BLaER1 (cell line): ENCODE results near the gene DNAH12.
"Not testable (repeated sequence)": the region's sequence is repeated elsewhere in the genome, so short reads cannot be mapped to it uniquely, and the experiment has no call there.

Experiments used
- H3K27ac ChIP-seq: shearing (Covaris generic); formaldehyde crosslinking; 2 replicates; pipeline ENCODE4 v1.8.1; 2022
- H3K27me3 ChIP-seq: shearing (Covaris generic); formaldehyde crosslinking; 2 replicates; pipeline ENCODE4 v1.8.1; 2022
- H3K36me3 ChIP-seq: shearing (Covaris generic); formaldehyde crosslinking; 2 replicates; pipeline ENCODE4 v1.8.1; 2022
- H3K4me1 ChIP-seq: shearing (Covaris generic); formaldehyde crosslinking; 2 replicates; pipeline ENCODE4 v1.8.1; 2022
- H3K4me2 ChIP-seq: shearing (Covaris generic); formaldehyde crosslinking; 2 replicates; pipeline ENCODE4 v1.8.1; 2022
- H3K4me3 ChIP-seq: shearing (Covaris generic); formaldehyde crosslinking; 2 replicates; pipeline ENCODE4 v1.8.1; 2022
- H3K9ac ChIP-seq: shearing (Covaris generic); formaldehyde crosslinking; 2 replicates; pipeline ENCODE4 v1.8.1; 2022
- H3K9me3 ChIP-seq: shearing (Covaris generic); formaldehyde crosslinking; 2 replicates; pipeline ENCODE4 v1.8.1; 2022
- H4K20me1 ChIP-seq: shearing (Covaris generic); formaldehyde crosslinking; 2 replicates; pipeline ENCODE4 v1.8.1; 2022
- Cebpa-rat ChIP-seq: shearing (Covaris generic); IDR thresholded peaks from 2 replicates; pipeline ENCODE4 v1.8.1; 2022

DNAH12 gene

DNA sequence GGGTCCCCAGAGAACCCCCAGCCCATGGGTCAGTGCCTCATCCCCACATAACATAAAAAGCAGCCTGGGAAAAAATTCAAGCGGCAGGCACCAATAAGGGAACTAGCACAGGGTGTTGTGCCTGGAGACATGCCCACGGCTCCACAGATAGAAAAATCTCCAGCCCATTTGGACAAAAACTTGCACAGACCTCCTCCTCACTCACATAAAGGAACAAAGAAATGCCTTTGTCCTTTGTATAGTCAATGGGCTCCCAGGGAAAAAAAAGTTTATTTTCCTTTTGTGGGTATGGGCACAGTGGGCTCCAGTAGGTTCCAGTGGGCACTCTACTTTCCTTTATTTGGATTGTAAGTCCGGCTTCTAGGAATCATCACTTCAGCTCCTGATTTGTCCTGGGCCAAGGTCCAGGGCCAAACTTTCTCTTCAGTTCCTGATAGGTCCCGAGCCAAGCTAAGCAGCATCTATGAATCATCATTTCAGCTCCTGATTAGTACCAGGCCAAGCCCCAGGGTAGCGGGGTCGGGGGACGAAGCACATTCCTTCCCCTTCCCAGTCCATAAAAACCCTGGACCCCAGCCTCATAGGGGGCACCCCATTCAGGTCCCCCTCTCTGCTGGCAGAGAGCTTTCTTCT, 1.6 kb upstream of the DNAH12 start:
- Histone ChIP-seq H3K27ac (no peak overlapping the region), H3K4me2 (no peak overlapping the region), H3K4me1 (no peaks in the 10 kb centered on the region), H4K20me1 (no peaks in the 10 kb centered on the region), H3K4me3 (no peak overlapping the region), H3K9me3 (no peaks in the 10 kb centered on the region), H3K36me3 (no peaks in the 10 kb centered on the region), H3K9ac (no peak overlapping the region), H3K27me3 (no peaks in the 10 kb centered on the region)
- TF ChIP-seq Cebpa-rat = no peak

DNA sequence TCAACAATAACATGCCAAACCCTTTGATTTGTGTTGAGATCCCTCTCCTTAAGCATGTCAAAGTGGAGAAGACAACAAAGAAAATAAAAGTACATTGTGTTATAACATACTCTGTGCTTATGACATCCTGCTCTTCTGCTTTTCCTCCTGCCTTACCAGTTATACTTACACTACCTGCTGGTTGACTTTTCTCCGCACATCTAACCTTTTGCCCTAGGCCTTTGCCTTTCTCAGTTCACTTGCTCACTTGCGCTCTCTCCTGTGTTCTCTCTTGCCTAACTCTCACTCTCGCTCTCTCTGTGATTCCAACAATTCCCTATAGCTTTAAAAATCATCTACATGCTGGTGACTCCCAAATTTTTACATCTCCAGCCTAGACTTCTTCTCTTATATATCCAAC, 5.7 kb downstream of the DNAH12 start:
- Histone ChIP-seq H3K4me3 (no peak overlapping the region), H3K9ac (no peak overlapping the region), H3K4me2 (no peak overlapping the region), H3K27me3 (no peaks in the 10 kb centered on the region), H3K4me1 (no peaks in the 10 kb centered on the region), H3K27ac (no peak overlapping the region), H4K20me1 (no peaks in the 10 kb centered on the region), H3K9me3 (no peaks in the 10 kb centered on the region), H3K36me3 (no peaks in the 10 kb centered on the region)
- TF ChIP-seq Cebpa-rat = no peak

DNA sequence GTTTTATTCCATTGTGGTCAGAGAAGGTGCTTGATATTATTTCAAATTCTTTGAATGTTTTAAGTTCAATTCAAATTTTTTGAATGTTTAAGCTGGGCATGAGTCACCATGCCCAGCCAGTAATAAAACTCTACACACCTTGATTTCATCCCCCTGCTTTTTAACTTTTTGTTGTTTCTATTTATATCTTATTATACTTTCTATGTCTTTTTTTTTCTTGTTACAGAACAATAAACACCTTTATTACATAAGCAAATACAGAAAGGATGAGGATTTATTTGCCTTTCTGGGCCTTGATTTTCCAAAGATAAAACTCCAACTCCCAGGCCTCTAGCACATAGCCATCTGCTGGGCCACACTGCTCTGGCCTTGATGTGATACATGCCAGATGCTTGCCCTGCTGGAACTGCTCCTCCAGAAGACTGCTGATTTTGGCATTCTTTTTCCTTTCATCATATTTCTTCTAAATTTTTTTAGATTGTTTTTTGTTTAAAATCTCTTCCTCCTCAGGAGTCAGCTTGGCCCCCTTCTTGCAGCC, 14.0 kb downstream of the DNAH12 start:
- Histone ChIP-seq H3K4me3 (no peak overlapping the region), H3K36me3 (no peaks in the 10 kb centered on the region), H3K4me1 (no peaks in the 10 kb centered on the region), H4K20me1 (no peaks in the 10 kb centered on the region), H3K9ac (no peak overlapping the region), H3K27me3 (no peaks in the 10 kb centered on the region), H3K4me2 (no peak overlapping the region), H3K9me3 (no peaks in the 10 kb centered on the region), H3K27ac (no peak overlapping the region)
- no peak for TF ChIP-seq Cebpa-rat

DNA sequence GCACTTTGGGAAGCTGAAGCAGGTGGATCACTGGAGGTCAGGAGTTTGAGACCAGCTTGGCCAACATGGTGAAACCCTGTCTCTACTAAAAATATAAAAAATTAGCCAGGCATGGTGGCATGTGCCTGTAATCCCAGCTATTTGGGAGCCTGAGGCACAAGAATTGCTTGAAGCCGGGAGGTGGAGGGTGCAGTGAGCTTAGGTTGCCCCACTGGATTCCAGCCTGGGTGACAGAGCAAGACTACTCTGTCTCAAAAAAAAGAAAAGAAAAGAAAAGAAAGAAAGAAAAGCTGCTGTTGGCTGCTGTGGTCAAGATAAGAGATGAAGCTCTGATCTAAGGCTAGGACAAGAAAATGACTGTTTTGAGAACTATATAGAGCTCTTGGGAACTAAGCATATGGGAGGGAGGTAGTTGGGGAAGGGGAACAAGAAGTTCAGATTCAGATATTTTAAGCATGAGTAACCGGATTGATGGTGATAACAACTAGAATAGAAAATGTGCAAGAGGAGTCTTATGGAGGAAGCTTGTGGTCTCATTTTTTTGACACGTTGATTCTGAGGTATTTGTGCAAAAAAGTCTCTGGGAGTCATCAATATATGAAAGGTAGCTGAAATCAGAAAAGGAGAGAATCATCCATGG, 25.7 kb downstream of the DNAH12 start:
- no peaks in the 10 kb centered on the region for H3K36me3 ChIP-seq
- no peak overlapping the region for H3K4me3 ChIP-seq
- peaks cover 25% of the 10 kb centered on the region for H3K4me1 ChIP-seq
- TF ChIP-seq Cebpa-rat = no peak
- no peak overlapping the region for H3K9ac ChIP-seq
- H3K27ac ChIP-seq = no peak overlapping the region
- peak overlapping the region; percentile 6 for H3K4me2 ChIP-seq
- H3K27me3 ChIP-seq = no peaks in the 10 kb centered on the region
- peaks cover 6% of the 10 kb centered on the region; the same call in 1 of the 2 replicates for H3K9me3 ChIP-seq
- no peaks in the 10 kb centered on the region for H4K20me1 ChIP-seq

DNA sequence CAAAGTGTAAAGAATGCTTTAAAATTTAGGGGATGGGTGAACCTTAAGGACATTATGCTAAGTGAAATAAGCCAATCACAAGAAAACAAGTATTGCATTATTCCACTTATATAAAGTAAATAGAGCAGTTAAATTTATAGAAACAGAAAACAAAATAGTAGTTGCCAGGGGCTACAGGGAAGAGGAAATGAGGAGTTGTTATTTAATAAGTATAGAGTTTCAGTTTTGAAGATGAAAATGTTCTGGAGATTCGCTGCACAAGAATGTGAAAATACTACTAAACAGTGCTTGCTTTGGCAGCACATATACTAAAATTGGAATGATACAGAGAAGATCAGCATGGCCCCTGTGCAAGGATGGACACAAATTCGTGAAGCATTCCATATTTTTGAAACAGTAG, 32.0 kb downstream of the DNAH12 start:
- Histone ChIP-seq H3K4me1 (no peaks in the 10 kb centered on the region), H3K27me3 (no peaks in the 10 kb centered on the region), H4K20me1 (no peaks in the 10 kb centered on the region), H3K4me3 (no peak overlapping the region), H3K9me3 (no peaks in the 10 kb centered on the region), H3K4me2 (no peak overlapping the region), H3K27ac (no peak overlapping the region), H3K9ac (no peak overlapping the region), H3K36me3 (no peaks in the 10 kb centered on the region)
- no peak for TF ChIP-seq Cebpa-rat

DNA sequence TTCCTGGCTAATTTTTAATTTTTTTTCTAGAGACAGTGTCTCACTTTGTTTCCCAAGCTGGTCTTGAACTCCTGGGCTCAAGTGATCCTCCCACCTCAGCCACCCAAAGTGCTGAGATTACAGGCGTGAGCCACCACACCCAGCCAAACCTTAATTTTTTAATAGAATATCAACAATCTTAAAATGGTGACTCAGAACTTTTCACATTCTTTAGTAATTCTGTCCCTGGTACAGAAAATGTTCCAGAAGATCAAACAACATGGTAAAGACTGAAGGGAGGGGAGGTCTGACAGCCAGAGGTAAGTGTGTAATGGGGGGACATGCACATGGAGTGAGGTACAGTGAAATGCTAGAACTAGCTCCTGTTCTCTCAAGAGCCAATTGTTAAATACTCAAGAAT, 38.2 kb downstream of the DNAH12 start:
- Histone ChIP-seq H3K9me3 (no peaks in the 10 kb centered on the region), H3K4me1 (no peaks in the 10 kb centered on the region), H4K20me1 (no peaks in the 10 kb centered on the region), H3K27ac (no peak overlapping the region), H3K9ac (no peak overlapping the region), H3K4me2 (no peak overlapping the region), H3K4me3 (no peak overlapping the region), H3K27me3 (no peaks in the 10 kb centered on the region), H3K36me3 (no peaks in the 10 kb centered on the region)
- TF ChIP-seq Cebpa-rat = no peak

DNA sequence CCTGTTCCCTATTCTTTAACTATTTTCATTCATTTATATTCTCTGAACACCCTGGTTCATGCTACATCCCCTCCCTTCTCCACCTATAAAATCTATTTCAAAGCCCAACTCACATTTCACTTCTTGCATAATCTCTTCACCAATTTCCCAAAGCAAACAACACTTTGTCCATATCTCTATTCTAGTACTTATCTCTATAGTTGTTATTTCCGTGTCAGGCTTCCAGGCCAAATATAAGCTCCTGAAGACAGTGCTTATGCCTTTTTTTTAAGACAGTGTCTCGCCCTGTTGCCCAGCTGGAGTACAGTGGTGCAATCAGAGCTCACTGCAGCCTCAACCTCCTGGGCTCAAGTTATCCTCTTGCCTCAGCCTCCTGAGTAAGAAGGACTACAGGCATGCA, 43.6 kb downstream of the DNAH12 start:
- Histone ChIP-seq H3K4me3 (no peak overlapping the region), H3K27me3 (no peaks in the 10 kb centered on the region), H3K9me3 (no peaks in the 10 kb centered on the region), H3K4me2 (no peak overlapping the region), H3K4me1 (no peaks in the 10 kb centered on the region), H3K9ac (no peak overlapping the region), H3K27ac (no peak overlapping the region), H3K36me3 (no peaks in the 10 kb centered on the region), H4K20me1 (no peaks in the 10 kb centered on the region)
- no peak; the same call in 1 of the 2 replicates for TF ChIP-seq Cebpa-rat

DNA sequence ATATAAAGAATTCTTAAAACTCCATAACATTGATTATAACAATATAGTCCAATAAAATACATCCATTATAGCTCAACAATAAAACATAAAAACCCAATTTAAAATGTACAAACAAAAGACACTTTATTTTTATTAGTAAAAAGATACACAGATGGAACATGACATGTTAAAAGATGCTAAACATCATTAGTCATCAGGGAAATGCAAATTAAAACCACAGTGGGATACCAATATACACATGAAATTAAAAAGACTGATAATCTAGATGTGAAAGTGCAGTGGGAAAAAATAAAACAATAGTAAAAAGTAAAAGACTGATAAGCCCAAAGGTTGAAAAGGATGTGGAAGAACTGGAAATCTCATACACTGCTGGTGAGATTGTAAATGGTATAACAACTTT, 46.2 kb downstream of the DNAH12 start:
- no peaks in the 10 kb centered on the region for H3K9me3 ChIP-seq
- no peaks in the 10 kb centered on the region for H3K36me3 ChIP-seq
- no peaks in the 10 kb centered on the region for H3K4me1 ChIP-seq
- H4K20me1 ChIP-seq = no peaks in the 10 kb centered on the region
- H3K9ac ChIP-seq = no peak overlapping the region
- no peaks in the 10 kb centered on the region for H3K27me3 ChIP-seq
- H3K4me2 ChIP-seq = no peak overlapping the region
- no peak overlapping the region for H3K27ac ChIP-seq
- H3K4me3 ChIP-seq = no peak overlapping the region
- no peak for TF ChIP-seq Cebpa-rat

DNA sequence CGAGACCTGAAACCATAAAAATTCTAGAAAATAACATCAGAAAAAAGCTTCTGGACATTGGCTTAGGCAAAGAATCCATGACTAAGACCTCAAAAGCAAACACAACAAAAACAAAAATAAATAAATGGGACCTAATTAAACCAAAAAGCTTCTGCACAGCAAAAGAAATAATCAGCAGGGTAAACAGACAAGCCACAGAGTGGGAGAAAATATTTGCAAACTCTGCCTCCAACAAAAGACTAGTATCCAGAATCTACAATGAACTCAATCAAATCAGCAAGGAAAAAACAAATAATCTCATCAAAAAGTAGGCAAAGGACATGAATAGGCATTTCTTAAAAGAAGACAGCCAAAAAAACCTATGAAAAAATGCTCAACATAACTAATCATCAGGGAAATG, 59.6 kb downstream of the DNAH12 start:
- Histone ChIP-seq H3K9ac (no peak overlapping the region), H3K36me3 (no peaks in the 10 kb centered on the region), H3K27ac (no peak overlapping the region), H3K4me2 (no peak overlapping the region), H4K20me1 (no peaks in the 10 kb centered on the region), H3K4me1 (no peaks in the 10 kb centered on the region), H3K9me3 (no peaks in the 10 kb centered on the region), H3K27me3 (no peaks in the 10 kb centered on the region), H3K4me3 (no peak overlapping the region)
- TF ChIP-seq Cebpa-rat = no peak

DNA sequence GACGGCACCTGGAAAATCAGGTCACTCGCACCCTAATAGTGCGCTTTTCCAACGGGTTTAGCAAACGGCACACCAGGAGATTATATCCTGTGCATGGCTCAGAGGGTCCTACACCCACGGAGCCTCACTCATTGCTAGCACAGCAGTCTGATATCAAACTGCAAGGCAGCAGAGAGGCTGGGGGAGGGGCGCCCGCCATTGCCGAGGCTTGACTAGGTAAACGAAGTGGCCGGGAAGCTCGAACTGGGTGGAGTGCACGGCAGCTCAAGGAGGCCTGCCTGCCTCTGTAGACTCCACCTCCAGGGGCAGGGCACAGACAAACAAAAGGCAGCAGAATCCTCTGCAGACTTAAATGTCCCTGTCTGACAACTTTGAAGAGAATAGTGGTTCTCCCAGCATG, 67.0 kb downstream of the DNAH12 start:
- H3K9me3 ChIP-seq = peaks cover 20% of the 10 kb centered on the region
- not testable (repeated sequence) for H3K4me1 ChIP-seq, H3K4me3 ChIP-seq, H3K4me2 ChIP-seq, H3K27ac ChIP-seq, H3K36me3 ChIP-seq, H4K20me1 ChIP-seq, H3K9ac ChIP-seq, H3K27me3 ChIP-seq
